ENCODE data around the gene CLRN2.

CLRN2 gene, protein sequence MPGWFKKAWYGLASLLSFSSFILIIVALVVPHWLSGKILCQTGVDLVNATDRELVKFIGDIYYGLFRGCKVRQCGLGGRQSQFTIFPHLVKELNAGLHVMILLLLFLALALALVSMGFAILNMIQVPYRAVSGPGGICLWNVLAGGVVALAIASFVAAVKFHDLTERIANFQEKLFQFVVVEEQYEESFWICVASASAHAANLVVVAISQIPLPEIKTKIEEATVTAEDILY

DNA sequence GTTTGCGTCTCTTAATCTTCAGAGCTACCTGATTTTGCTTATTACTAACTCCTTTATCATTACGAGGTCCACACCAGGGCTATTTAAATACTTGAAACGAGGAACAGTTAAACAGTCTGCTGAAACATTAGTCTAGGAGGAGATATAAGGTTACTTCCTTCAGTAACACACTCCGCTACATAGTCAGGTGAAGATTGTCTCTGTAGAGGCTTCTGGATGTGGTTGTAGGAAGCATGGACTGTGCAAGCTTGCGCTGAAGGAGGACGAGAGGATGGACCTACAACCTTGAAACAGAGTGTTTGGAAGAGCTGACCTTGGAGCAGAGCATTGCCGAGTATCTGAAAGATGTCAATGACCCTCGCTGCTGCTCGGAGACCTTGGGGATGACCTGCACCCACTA is at the start of gene CLRN2:
Gene CLRN2, plus strand, starts transcription at position 301 of the 400 bp plus-strand sequence. CDS start 102 bp downstream, outside the sequence.
- no peak within 1 kb of the TSS for H3K4me3 ChIP-seq (ENCODE audit: low read depth, low read length)
- DNase-seq (ENCODE audit: low read depth): no peak
- TF ChIP-seq, protein P1, sequence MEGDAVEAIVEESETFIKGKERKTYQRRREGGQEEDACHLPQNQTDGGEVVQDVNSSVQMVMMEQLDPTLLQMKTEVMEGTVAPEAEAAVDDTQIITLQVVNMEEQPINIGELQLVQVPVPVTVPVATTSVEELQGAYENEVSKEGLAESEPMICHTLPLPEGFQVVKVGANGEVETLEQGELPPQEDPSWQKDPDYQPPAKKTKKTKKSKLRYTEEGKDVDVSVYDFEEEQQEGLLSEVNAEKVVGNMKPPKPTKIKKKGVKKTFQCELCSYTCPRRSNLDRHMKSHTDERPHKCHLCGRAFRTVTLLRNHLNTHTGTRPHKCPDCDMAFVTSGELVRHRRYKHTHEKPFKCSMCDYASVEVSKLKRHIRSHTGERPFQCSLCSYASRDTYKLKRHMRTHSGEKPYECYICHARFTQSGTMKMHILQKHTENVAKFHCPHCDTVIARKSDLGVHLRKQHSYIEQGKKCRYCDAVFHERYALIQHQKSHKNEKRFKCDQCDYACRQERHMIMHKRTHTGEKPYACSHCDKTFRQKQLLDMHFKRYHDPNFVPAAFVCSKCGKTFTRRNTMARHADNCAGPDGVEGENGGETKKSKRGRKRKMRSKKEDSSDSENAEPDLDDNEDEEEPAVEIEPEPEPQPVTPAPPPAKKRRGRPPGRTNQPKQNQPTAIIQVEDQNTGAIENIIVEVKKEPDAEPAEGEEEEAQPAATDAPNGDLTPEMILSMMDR (IDR thresholded peaks at IDR 0.05; ENCODE audit: control insufficient read depth, extremely low read depth, insufficient read depth): no peak

DNA sequence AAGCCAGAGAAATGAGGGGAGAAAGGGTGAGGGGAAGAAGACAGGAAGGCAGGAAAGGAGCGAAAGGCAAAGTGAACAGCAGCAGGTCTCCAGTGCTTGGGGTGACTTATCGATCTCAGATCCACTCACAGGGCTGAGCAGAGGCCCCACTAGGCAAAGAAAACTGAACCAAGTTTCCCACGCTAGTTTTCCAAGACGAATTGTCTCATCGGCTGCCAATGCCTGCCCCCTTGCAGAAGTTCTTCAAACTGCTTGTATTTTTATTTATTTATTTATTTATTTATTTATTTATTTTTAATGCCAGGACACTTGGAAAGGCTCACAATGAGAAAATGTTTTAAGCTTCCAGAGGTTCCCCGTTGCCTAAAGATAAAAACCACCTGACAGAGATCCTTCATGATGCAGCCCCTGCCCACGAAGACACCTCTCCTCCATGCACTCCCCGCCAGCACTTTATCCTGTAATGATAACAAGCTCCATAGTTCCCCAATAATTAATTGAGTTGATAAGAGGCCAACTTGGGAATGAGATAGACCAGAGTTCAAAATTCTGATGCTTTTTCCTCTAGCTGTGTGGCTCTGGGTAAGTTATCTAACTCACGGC is 46.2 kb upstream of the CLRN2 start:
- DNase-seq (ENCODE audit: low read depth): no peak
- TF ChIP-seq, protein P1 (IDR thresholded peaks at IDR 0.05; ENCODE audit: control insufficient read depth, extremely low read depth, insufficient read depth): peak; percentile 48; the same call in 1 of the 2 replicates
- H3K4me3 ChIP-seq (ENCODE audit: low read depth, low read length): no peak overlapping the region

DNA sequence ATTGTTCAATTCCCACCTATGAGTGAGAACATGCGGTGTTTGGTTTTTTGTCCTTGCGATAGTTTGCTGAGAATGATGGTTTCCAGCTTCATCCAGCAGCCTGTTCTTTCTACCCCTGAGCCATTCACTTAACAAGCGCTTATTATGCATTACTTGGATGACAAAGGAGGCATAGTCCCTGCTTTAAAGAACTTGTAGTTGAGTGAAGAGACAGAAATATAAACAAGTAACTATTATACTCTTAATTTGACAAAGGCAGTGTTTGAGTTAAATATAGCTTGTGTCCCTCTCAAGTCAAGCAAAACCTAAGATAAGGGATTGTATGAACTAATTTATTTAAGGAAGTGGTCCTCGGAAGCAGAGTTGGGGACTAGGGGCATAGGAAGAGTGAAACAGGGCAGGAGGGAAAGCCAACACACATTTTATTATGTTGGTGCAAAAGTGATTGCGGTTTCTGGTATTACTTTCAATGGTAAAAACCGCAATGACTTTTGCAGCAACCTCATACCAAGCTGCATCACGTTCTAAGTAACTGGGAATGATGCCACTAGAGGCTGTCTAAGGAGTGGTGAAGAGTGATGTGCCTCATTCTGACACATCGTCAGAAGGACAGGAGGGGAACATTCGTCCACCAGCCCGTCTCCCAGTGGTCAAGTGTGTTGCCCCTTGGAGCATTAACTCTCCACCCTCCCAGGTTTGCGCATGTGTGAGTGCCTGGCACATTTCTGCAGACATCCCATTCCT is 44.9 kb upstream of the CLRN2 start:
- TF ChIP-seq, protein P1 (IDR thresholded peaks at IDR 0.05; ENCODE audit: control insufficient read depth, extremely low read depth, insufficient read depth): no peak
- no peak for DNase-seq (ENCODE audit: low read depth)
- no peak overlapping the region for H3K4me3 ChIP-seq (ENCODE audit: low read depth, low read length)

DNA sequence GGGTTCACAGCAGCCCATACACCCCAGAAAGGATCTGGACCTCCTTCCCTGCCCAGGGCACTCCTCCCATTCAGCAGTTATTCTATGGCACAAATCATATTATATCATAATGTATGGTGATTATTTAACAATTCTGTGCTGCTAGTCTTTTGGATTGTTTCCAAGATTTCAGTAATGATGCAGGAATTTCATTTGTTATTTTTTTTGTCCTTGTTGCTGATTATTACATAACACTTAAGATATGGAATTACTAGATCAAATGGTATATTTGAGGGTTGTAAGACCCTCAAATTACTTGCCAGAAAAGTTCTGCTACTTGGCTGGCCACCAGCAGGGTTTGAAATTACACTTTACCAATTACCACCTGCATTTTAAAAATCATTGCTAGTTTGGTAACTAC is 39.5 kb upstream of the CLRN2 start:
- no peak overlapping the region for H3K4me3 ChIP-seq (ENCODE audit: low read depth, low read length)
- TF ChIP-seq, protein P1 (IDR thresholded peaks at IDR 0.05; ENCODE audit: control insufficient read depth, extremely low read depth, insufficient read depth): no peak
- no peak for DNase-seq (ENCODE audit: low read depth)

DNA sequence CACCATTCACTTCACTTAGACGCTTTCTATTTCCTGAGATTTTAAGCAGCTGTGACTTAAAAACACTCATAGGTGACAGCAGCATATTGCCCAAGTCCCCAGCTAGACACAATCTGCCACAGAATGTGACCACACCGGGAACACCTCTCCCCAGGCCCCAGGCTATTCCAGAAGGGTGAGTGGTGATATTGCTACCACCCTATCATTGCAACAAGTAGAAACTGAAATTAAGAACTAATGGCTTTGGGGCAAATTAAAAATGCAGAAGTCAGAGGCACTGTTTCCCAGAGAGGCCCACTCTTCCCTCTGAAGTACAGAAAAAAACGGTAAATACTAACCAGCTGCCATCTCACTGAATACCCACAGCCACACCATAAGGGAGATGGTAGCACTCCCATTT is 38.1 kb upstream of the CLRN2 start:
- no peak for DNase-seq (ENCODE audit: low read depth)
- TF ChIP-seq, protein P1 (IDR thresholded peaks at IDR 0.05; ENCODE audit: control insufficient read depth, extremely low read depth, insufficient read depth): no peak
- no peak overlapping the region for H3K4me3 ChIP-seq (ENCODE audit: low read depth, low read length)

DNA sequence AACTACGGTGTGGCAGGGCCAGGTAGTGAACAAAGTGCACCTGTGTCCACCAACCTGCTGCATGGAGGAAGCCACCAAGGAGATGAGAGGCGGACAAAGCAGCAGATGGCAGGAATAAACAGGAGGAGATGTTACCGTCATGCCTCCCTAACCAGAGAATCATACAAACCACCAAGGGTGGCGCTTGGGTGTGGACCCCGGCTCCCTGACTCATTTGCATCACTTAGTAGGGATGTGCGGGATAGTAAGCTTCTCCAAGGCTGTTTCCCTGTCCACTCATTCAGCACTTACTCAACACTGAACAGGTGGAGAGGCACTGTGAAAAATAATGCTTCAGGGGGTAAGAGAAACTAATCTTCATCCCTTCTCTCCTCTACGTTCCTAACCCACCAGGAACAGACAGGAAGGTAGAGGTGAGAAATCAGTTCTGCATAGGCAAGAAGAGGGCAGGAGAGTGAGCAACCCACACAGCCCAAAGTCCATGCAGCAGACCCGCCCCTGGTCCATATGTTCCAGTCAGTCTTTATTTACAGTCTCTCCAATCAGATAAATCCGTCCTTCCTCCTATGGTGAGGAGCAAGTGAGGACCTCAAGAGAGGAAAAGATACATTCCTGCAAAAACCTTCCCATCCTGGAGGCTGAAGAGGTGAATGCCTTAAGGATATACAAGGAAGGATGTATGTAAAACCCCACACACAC is 37.0 kb upstream of the CLRN2 start:
- no peak for DNase-seq (ENCODE audit: low read depth)
- TF ChIP-seq, protein P1 (IDR thresholded peaks at IDR 0.05; ENCODE audit: control insufficient read depth, extremely low read depth, insufficient read depth): no peak
- no peak overlapping the region for H3K4me3 ChIP-seq (ENCODE audit: low read depth, low read length)

Data from LNCaP clone FGC (cell line).